B cell (primary cell): ENCODE data around the gene PKD2L2.

Experiments used
- EZH2 ChIP-seq: IDR thresholded peaks from 2 replicates; pipeline ENCODE4 v1.6.1; 2012; ENCODE audit warnings: borderline replicate concordance, low read depth, mild to moderate bottlenecking, moderate library complexity, low read length; ENCODE audit not compliant: insufficient read depth, poor library complexity, severe bottlenecking
- TF ChIP-seq, protein P1 (sequence below): fragments of 200-600 bp; IDR thresholded peaks from one replicate; pipeline ENCODE4 v1.8.0; 2022; ENCODE audit warnings: antibody characterized with exemption, mild to moderate bottlenecking

DNA sequence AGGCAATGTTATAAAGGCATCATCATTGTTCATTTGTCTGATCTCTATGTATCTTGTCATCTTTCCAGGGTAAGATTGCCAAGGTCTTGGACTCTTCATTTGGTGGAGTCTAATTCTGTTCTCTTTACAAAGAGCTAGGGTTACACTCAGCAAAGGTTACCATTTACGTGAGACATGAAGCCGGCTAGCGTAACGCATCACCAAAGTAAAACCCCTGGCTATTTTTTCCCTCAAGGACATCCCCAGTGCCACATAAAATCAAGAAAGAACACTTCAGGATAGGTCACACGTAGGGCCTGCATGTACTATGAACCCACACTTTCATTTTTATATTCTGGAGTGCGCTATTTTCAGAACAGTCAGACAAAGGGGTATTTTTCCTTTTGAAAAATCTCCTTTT lies 41.6 kb upstream of the PKD2L2 start:
- TF ChIP-seq, protein P1, sequence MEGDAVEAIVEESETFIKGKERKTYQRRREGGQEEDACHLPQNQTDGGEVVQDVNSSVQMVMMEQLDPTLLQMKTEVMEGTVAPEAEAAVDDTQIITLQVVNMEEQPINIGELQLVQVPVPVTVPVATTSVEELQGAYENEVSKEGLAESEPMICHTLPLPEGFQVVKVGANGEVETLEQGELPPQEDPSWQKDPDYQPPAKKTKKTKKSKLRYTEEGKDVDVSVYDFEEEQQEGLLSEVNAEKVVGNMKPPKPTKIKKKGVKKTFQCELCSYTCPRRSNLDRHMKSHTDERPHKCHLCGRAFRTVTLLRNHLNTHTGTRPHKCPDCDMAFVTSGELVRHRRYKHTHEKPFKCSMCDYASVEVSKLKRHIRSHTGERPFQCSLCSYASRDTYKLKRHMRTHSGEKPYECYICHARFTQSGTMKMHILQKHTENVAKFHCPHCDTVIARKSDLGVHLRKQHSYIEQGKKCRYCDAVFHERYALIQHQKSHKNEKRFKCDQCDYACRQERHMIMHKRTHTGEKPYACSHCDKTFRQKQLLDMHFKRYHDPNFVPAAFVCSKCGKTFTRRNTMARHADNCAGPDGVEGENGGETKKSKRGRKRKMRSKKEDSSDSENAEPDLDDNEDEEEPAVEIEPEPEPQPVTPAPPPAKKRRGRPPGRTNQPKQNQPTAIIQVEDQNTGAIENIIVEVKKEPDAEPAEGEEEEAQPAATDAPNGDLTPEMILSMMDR, result no peak
- TF ChIP-seq EZH2, result no peak
